Suprapubic skin (tissue), 4 donors: ENCODE measurements around the gene LENEP. TPM values are rescaled to one million over a fixed set of nuclear protein-coding genes. Genes with fewer than 3 reads are reported as not detected.

ENCODE experiments used
- DNase-seq, 2 donors: peaks; one replicate each; pipeline ENCODE4 v3.0.0-alpha.2; 2019; ENCODE audit warnings: low spot score in 2 of 2
- H3K27ac ChIP-seq: fragments of 200-600 bp; sonication (generic); one replicate; pipeline ENCODE4 v1.5.1; 2019
- H3K27me3 ChIP-seq: fragments of 200-600 bp; sonication (generic); one replicate; pipeline ENCODE4 v1.5.1; 2019
- H3K36me3 ChIP-seq: fragments of 200-600 bp; sonication (generic); one replicate; pipeline ENCODE4 v1.5.1; 2019
- H3K4me1 ChIP-seq: fragments of 200-600 bp; sonication (generic); one replicate; pipeline ENCODE4 v1.5.1; 2019
- H3K4me3 ChIP-seq: fragments of 200-600 bp; sonication (generic); one replicate; pipeline ENCODE4 v1.5.1; 2019; ENCODE audit warnings: mild to moderate bottlenecking
- H3K9me3 ChIP-seq: fragments of 200-600 bp; sonication (generic); one replicate; pipeline ENCODE4 v1.5.1; 2019
- CTCF ChIP-seq, 2 donors: fragments of 200-600 bp in 1 of 2; fragments of 450-650 bp in 1 of 2; sonication (generic) in 1 of 2; IDR thresholded peaks; one replicate each; pipeline ENCODE4 v1.5.1; 2016 to 2019; ENCODE audit warnings: antibody characterized with exemption in 2 of 2, mild to moderate bottlenecking in 1 of 2, moderate library complexity in 1 of 2
- EP300 ChIP-seq: sonication (generic); formaldehyde crosslinking; IDR thresholded peaks from one replicate; pipeline ENCODE4 v1.6.1; 2017; ENCODE audit warnings: antibody characterized with exemption
- POLR2A ChIP-seq, 2 donors: fragments of 450-650 bp; IDR thresholded peaks; one replicate each; pipeline ENCODE4 v1.6.1; 2017; ENCODE audit warnings: antibody characterized with exemption in 2 of 2, mild to moderate bottlenecking in 2 of 2, moderate library complexity in 2 of 2
- POLR2AphosphoS5 ChIP-seq, 3 donors: sonication (generic); formaldehyde crosslinking; IDR thresholded peaks; one replicate each; pipeline ENCODE4 v1.6.1; 2017; ENCODE audit warnings: antibody characterized with exemption in 3 of 3
- WGBS: methylation state at CpG from one replicate; pipeline ENCODE4 v1.1.5; 2018; 5-methylcytosine and 5-hydroxymethylcytosine counted together
- total RNA-seq, 4 donors: library from RNA; depleted of rRNA; stranded (reverse); fragments of >200 nt; gene quantifications; one replicate each; pipeline ENCODE4 v1.1.0, GENCODE V29; 2016

LENEP gene
- total RNA-seq, 4 donors from 2014 or later, result 3.0 TPM; not detected in 3

GRCh38 chr1:155001675-155002463 lies 8.5 kb downstream of the LENEP start:
- H3K4me1 ChIP-seq, result peaks cover 59% of the 10 kb centered on the region
- H3K9me3 ChIP-seq, result no peaks in the 10 kb centered on the region
- no peaks in the 10 kb centered on the region for H3K27me3 ChIP-seq
- H3K4me3 ChIP-seq, result peak overlapping the region; percentile 97
- 2% methylated on average over 33 of the region's 38 CpGs for WGBS
- no peak for TF ChIP-seq POLR2A (IDR thresholded peaks at IDR 0.05)
- peak; percentile 7 to 29 for TF ChIP-seq CTCF (IDR thresholded peaks at IDR 0.05)
- TF ChIP-seq POLR2AphosphoS5 (IDR thresholded peaks at IDR 0.05), result peak in 1 of 3 donors; percentile 21
- peak overlapping the region; percentile 96 for H3K27ac ChIP-seq
- H3K36me3 ChIP-seq, result no peaks in the 10 kb centered on the region
- peak; percentile 100 for DNase-seq

- Histone ChIP-seq H3K4me3 (peak within 1 kb of the TSS; percentile 97), H3K36me3 (no peaks in the 10 kb centered on the region), H3K9me3 (no peaks in the 10 kb centered on the region), H3K4me1 (peaks cover 67% of the 10 kb centered on the region), H3K27ac (peak within 1 kb of the TSS; percentile 96), H3K27me3 (no peaks in the 10 kb centered on the region)
- no peak for DNase-seq
- 1% methylated on average over 24 of the region's 35 CpGs for WGBS
- TF ChIP-seq POLR2A (IDR thresholded peaks at IDR 0.05) (no peak), CTCF (IDR thresholded peaks at IDR 0.05) (no peak), EP300 (no peak), POLR2AphosphoS5 (IDR thresholded peaks at IDR 0.05) (no peak)
Observed at GRCh38 chr1:155002464-155003226, 9.3 kb downstream of the LENEP start, which contains the start of gene ZBTB7B. Gene ZBTB7B, plus strand, starts transcription at chr1:155002802. Its CDS starts 11,859 bp downstream, at chr1:155014661.

GRCh38 chr1:155003227-155003765 lies 9.9 kb downstream of the LENEP start:
- no peaks in the 10 kb centered on the region for H3K9me3 ChIP-seq
- no peak for DNase-seq
- peaks cover 71% of the 10 kb centered on the region for H3K4me1 ChIP-seq
- peak overlapping the region; percentile 96 for H3K27ac ChIP-seq
- TF ChIP-seq POLR2A (IDR thresholded peaks at IDR 0.05) (no peak), POLR2AphosphoS5 (IDR thresholded peaks at IDR 0.05) (no peak), CTCF (IDR thresholded peaks at IDR 0.05) (no peak), EP300 (no peak)
- H3K4me3 ChIP-seq, result peak overlapping the region; percentile 97
- WGBS, result 0% methylated on average over 21 of the region's 37 CpGs
- no peaks in the 10 kb centered on the region for H3K27me3 ChIP-seq
- H3K36me3 ChIP-seq, result no peaks in the 10 kb centered on the region

GRCh38 chr1:155003766-155004351 lies 10.5 kb downstream of the LENEP start:
- TF ChIP-seq CTCF (IDR thresholded peaks at IDR 0.05) (no peak), POLR2A (IDR thresholded peaks at IDR 0.05) (no peak), POLR2AphosphoS5 (IDR thresholded peaks at IDR 0.05) (no peak), EP300 (no peak)
- peak overlapping the region; percentile 96 for H3K27ac ChIP-seq
- 1% methylated on average over 10 of the region's 34 CpGs for WGBS
- no peaks in the 10 kb centered on the region for H3K27me3 ChIP-seq
- no peaks in the 10 kb centered on the region for H3K36me3 ChIP-seq
- peak overlapping the region; percentile 97 for H3K4me3 ChIP-seq
- no peaks in the 10 kb centered on the region for H3K9me3 ChIP-seq
- H3K4me1 ChIP-seq, result peaks cover 71% of the 10 kb centered on the region
- DNase-seq, result no peak
